Activated CD8-positive, alpha-beta memory T cell treated with anti-CD3 and anti-CD28 coated beads, Interleukin-2, amount 10 ng/mL, durations not matched to agents 7 days and 5 days (primary cell): ENCODE results near the gene ARTN. TPM values are rescaled to one million over a fixed set of nuclear protein-coding genes. Genes with fewer than 3 reads are reported as not detected.

Experiments used
- ATAC-seq: fragments of 150-1000 bp; cut with Tn5 transposase; one replicate; pipeline ENCODE4 v1.10.0; 2021; ENCODE audit warnings: moderate library complexity
- CTCF ChIA-PET: fragments of 350-600 bp; sonication (Branson Sonifier 250); formaldehyde crosslinking; loops from one replicate; lab custom pipeline; 2021; ENCODE audit warnings: antibody characterized with exemption; lab: Charles Lee
- DNase-seq: peaks from one replicate; pipeline ENCODE4 v3.0.0-alpha.2; 2020
- H3K27ac Mint-ChIP-seq: one replicate; pipeline ENCODE4 v1.8.0; 2021; ENCODE audit warnings: mild to moderate bottlenecking, mixed read lengths
- H3K27me3 Mint-ChIP-seq: one replicate; pipeline ENCODE4 v1.8.0; 2021; ENCODE audit warnings: mixed read lengths
- H3K36me3 Mint-ChIP-seq: one replicate; pipeline ENCODE4 v1.8.0; 2021; ENCODE audit warnings: mild to moderate bottlenecking, mixed read lengths
- H3K4me1 Mint-ChIP-seq: one replicate; pipeline ENCODE4 v1.8.0; 2021; ENCODE audit warnings: mixed read lengths
- H3K4me3 Mint-ChIP-seq: one replicate; pipeline ENCODE4 v1.8.0; 2021; ENCODE audit warnings: mild to moderate bottlenecking, moderate library complexity, mixed read lengths
- H3K9me3 Mint-ChIP-seq: one replicate; pipeline ENCODE4 v1.8.0; 2022; ENCODE audit warnings: low read depth, mixed read lengths
- total RNA-seq, 2 experiments: library from RNA; stranded (reverse); gene quantifications; one replicate each; pipeline ENCODE4 v1.2.3, GENCODE V29; 2021

Gene ARTN
- total RNA-seq, 2 experiments from 2014 or later = not detected

GRCh38 chr1:43971336-43971980 is 37.9 kb downstream of the ARTN start:
- ATAC-seq = no peak
- Mint-ChIP-seq H3K27ac (no peak overlapping the region), H3K4me3 (peak overlapping the region; percentile 89), H3K36me3 (peaks cover 9% of the 10 kb centered on the region), H3K4me1 (peaks cover 39% of the 10 kb centered on the region), H3K9me3 (no peaks in the 10 kb centered on the region), H3K27me3 (no peaks in the 10 kb centered on the region)
- DNase-seq = no peak
- CTCF ChIA-PET = interaction anchor here (1.5 to 5.4 kb wide), 2 partner anchors 25 to 208 kb away, joined by 4 to 30 read pairs; partner anchors contain the start of gene IPO13

GRCh38 chr1:43973981-43974442 is 40.4 kb downstream of the ARTN start:
- H3K27me3 Mint-ChIP-seq = no peaks in the 10 kb centered on the region
- CTCF ChIA-PET = interaction anchor here (1.1 to 5.4 kb wide), 3 partner anchors 28 to 39 kb away, joined by 3 to 30 read pairs (median 10); partner anchors contain the start of gene IPO13
- peak overlapping the region; percentile 83 for H3K4me3 Mint-ChIP-seq
- no peaks in the 10 kb centered on the region for H3K9me3 Mint-ChIP-seq
- peaks cover 61% of the 10 kb centered on the region for H3K4me1 Mint-ChIP-seq
- DNase-seq = no peak
- H3K36me3 Mint-ChIP-seq = peaks cover 22% of the 10 kb centered on the region
- H3K27ac Mint-ChIP-seq = peak overlapping the region; percentile 90
- no peak for ATAC-seq

GRCh38 chr1:43974443-43975248 is 41.0 kb downstream of the ARTN start, which contains the start of gene ATP6V0B:
Gene ATP6V0B, plus strand, starts transcription at chr1:43974960. Its CDS starts 81 bp downstream, at chr1:43975041.
- H3K9me3 Mint-ChIP-seq = no peaks in the 10 kb centered on the region
- DNase-seq (peak; percentile 97), ATAC-seq (peak; percentile 75)
- peaks cover 22% of the 10 kb centered on the region for H3K36me3 Mint-ChIP-seq
- no peaks in the 10 kb centered on the region for H3K27me3 Mint-ChIP-seq
- CTCF ChIA-PET = interaction anchor here (1.0 to 2.4 kb wide), 8 partner anchors 14 to 211 kb away, joined by 3 to 10 read pairs (median 4); partner anchors contain the start of gene CCDC24
- peaks cover 56% of the 10 kb centered on the region for H3K4me1 Mint-ChIP-seq
- H3K4me3 Mint-ChIP-seq = peak within 1 kb of the TSS; percentile 83
- peak within 1 kb of the TSS; percentile 90 for H3K27ac Mint-ChIP-seq

GRCh38 chr1:43975249-43975961 is 41.8 kb downstream of the ARTN start:
- CTCF ChIA-PET = interaction anchor here (1.0 to 2.4 kb wide), 7 partner anchors 13 to 212 kb away, joined by 3 to 10 read pairs (median 5); partner anchors contain the start of gene CCDC24
- no peaks in the 10 kb centered on the region for H3K27me3 Mint-ChIP-seq
- H3K4me3 Mint-ChIP-seq = peak overlapping the region; percentile 83
- H3K4me1 Mint-ChIP-seq = peaks cover 58% of the 10 kb centered on the region
- peak; percentile 51 for DNase-seq
- H3K27ac Mint-ChIP-seq = peak overlapping the region; percentile 90
- no peaks in the 10 kb centered on the region for H3K9me3 Mint-ChIP-seq
- ATAC-seq = no peak
- H3K36me3 Mint-ChIP-seq = peaks cover 24% of the 10 kb centered on the region

GRCh38 chr1:43976045-43976444 is 42.4 kb downstream of the ARTN start:
- H3K27ac Mint-ChIP-seq = peak overlapping the region; percentile 90
- CTCF ChIA-PET = interaction anchor here (1.7 to 2.4 kb wide), 4 partner anchors 15 to 213 kb away, joined by 5 to 10 read pairs (median 7); partner anchors contain the start of gene CCDC24
- H3K4me3 Mint-ChIP-seq = peak overlapping the region; percentile 83
- peaks cover 24% of the 10 kb centered on the region for H3K36me3 Mint-ChIP-seq
- H3K4me1 Mint-ChIP-seq = peaks cover 56% of the 10 kb centered on the region
- ATAC-seq (no peak), DNase-seq (no peak)
- no peaks in the 10 kb centered on the region for H3K27me3 Mint-ChIP-seq
- no peaks in the 10 kb centered on the region for H3K9me3 Mint-ChIP-seq

- no peak for DNase-seq
- ATAC-seq = no peak
- Mint-ChIP-seq H3K4me3 (peak overlapping the region; percentile 83), H3K36me3 (peaks cover 24% of the 10 kb centered on the region), H3K27me3 (no peaks in the 10 kb centered on the region), H3K27ac (no peak overlapping the region), H3K4me1 (peaks cover 53% of the 10 kb centered on the region), H3K9me3 (no peaks in the 10 kb centered on the region)
- CTCF ChIA-PET = no interaction called here
These were observed 43.3 kb downstream of the ARTN start for GRCh38 chr1:43976890-43977289.

- peak overlapping the region; percentile 73 for H3K4me3 Mint-ChIP-seq
- ATAC-seq (no peak), DNase-seq (no peak)
- no peaks in the 10 kb centered on the region for H3K9me3 Mint-ChIP-seq
- CTCF ChIA-PET = interaction anchor here (1.1 kb wide), 1 partner anchor 31 kb away, joined by 4 read pairs; the partner anchor contains the start of gene IPO13
- peaks cover 20% of the 10 kb centered on the region for H3K36me3 Mint-ChIP-seq
- no peaks in the 10 kb centered on the region for H3K27me3 Mint-ChIP-seq
- no peak overlapping the region for H3K27ac Mint-ChIP-seq
- H3K4me1 Mint-ChIP-seq = peaks cover 53% of the 10 kb centered on the region
These were observed 44.0 kb downstream of the ARTN start for GRCh38 chr1:43977376-43978263.

GRCh38 chr1:43978264-43978550 is 44.6 kb downstream of the ARTN start:
- peaks cover 53% of the 10 kb centered on the region for H3K4me1 Mint-ChIP-seq
- H3K27me3 Mint-ChIP-seq = no peaks in the 10 kb centered on the region
- H3K27ac Mint-ChIP-seq = no peak overlapping the region
- H3K36me3 Mint-ChIP-seq = peaks cover 19% of the 10 kb centered on the region
- peak overlapping the region; percentile 73 for H3K4me3 Mint-ChIP-seq
- no peaks in the 10 kb centered on the region for H3K9me3 Mint-ChIP-seq
- no peak for DNase-seq
- ATAC-seq = no peak
- CTCF ChIA-PET = interaction anchor here (1.1 kb wide), 1 partner anchor 31 kb away, joined by 4 read pairs; the partner anchor contains the start of gene IPO13

GRCh38 chr1:43978551-43979260 is 45.1 kb downstream of the ARTN start, which contains the start of gene B4GALT2:
Gene B4GALT2, plus strand, starts transcription at chr1:43979210. Its CDS starts 1,951 bp downstream, at chr1:43981161.
- Mint-ChIP-seq H3K27me3 (no peaks in the 10 kb centered on the region), H3K36me3 (peaks cover 17% of the 10 kb centered on the region), H3K9me3 (no peaks in the 10 kb centered on the region), H3K4me3 (peak within 1 kb of the TSS; percentile 81), H3K27ac (peak within 1 kb of the TSS; percentile 77), H3K4me1 (peaks cover 49% of the 10 kb centered on the region)
- DNase-seq = peak; percentile 55
- CTCF ChIA-PET = interaction anchor here (1.1 kb wide), 1 partner anchor 32 kb away, joined by 4 read pairs; the partner anchor contains the start of gene IPO13
- ATAC-seq = peak; percentile 20

GRCh38 chr1:43979261-43979527 is 45.6 kb downstream of the ARTN start:
- ATAC-seq (no peak), DNase-seq (no peak)
- H3K27ac Mint-ChIP-seq = no peak overlapping the region
- CTCF ChIA-PET = no interaction called here
- H3K4me3 Mint-ChIP-seq = no peak overlapping the region
- H3K9me3 Mint-ChIP-seq = no peaks in the 10 kb centered on the region
- H3K27me3 Mint-ChIP-seq = no peaks in the 10 kb centered on the region
- H3K4me1 Mint-ChIP-seq = peaks cover 44% of the 10 kb centered on the region
- H3K36me3 Mint-ChIP-seq = peaks cover 17% of the 10 kb centered on the region

- CTCF ChIA-PET = no interaction called here
These were observed 46.1 kb downstream of the ARTN start for GRCh38 chr1:43979528-43980254.

More at GRCh38 chr1:43979528-43980254, 46.1 kb downstream of the ARTN start:
- DNase-seq = peak; percentile 59
- Mint-ChIP-seq H3K36me3 (peaks cover 17% of the 10 kb centered on the region), H3K27me3 (no peaks in the 10 kb centered on the region), H3K4me3 (peak overlapping the region; percentile 81), H3K4me1 (peaks cover 42% of the 10 kb centered on the region), H3K9me3 (no peaks in the 10 kb centered on the region), H3K27ac (peak overlapping the region; percentile 77)
- peak; percentile 28 for ATAC-seq
